ELF-1 (cell line): ENCODE data around the gene MAP1LC3C.
"Not testable (repeated sequence)": the region's sequence is repeated elsewhere in the genome, so short reads cannot be mapped to it uniquely, and the experiment has no call there.

Experiments
- DNase-seq: peaks from one replicate; pipeline ENCODE4 v3.0.0-alpha.2; 2016; ENCODE audit warnings: low read depth, low spot score

Gene MAP1LC3C

GRCh38 chr1:241992734-241993133 lies 6.2 kb downstream of the MAP1LC3C start:
- DNase-seq = no peak

GRCh38 chr1:241990040-241990439 lies 8.9 kb downstream of the MAP1LC3C start:
- DNase-seq = peak; percentile 78

- not testable (repeated sequence) for DNase-seq
Measured at GRCh38 chr1:241988389-241988930, 10.4 kb downstream of the MAP1LC3C start.

GRCh38 chr1:241985787-241986186 lies 13.1 kb downstream of the MAP1LC3C start:
- DNase-seq = peak; percentile 55

GRCh38 chr1:241979926-241980325 lies 19.0 kb downstream of the MAP1LC3C start:
- no peak for DNase-seq

GRCh38 chr1:241979071-241979470 lies 19.8 kb downstream of the MAP1LC3C start:
- no peak for DNase-seq

- no peak for DNase-seq
Measured at GRCh38 chr1:241976229-241976628, 22.7 kb downstream of the MAP1LC3C start.

GRCh38 chr1:241972703-241973369 lies 26.1 kb downstream of the MAP1LC3C start:
- DNase-seq = peak; percentile 77

GRCh38 chr1:241968611-241969010 lies 30.3 kb downstream of the MAP1LC3C start:
- no peak for DNase-seq

- no peak for DNase-seq
Measured at GRCh38 chr1:241964550-241965282, 34.2 kb downstream of the MAP1LC3C start.

GRCh38 chr1:241963722-241964121 lies 35.2 kb downstream of the MAP1LC3C start:
- no peak for DNase-seq

- no peak for DNase-seq
Measured at GRCh38 chr1:241962153-241962552, 36.7 kb downstream of the MAP1LC3C start.

- peak; percentile 61 for DNase-seq
Measured at GRCh38 chr1:241957692-241958494, 41.0 kb downstream of the MAP1LC3C start, which contains the start of gene BECN2. TSS of gene BECN2 (plus strand) at chr1:241957767. CDS start at chr1:241957767, 0 bp downstream.

GRCh38 chr1:241950390-241950789 lies 48.5 kb downstream of the MAP1LC3C start:
- DNase-seq = no peak

GRCh38 chr1:241947354-241947753 lies 51.5 kb downstream of the MAP1LC3C start:
- no peak for DNase-seq
